NCI-H460 (cell line): ENCODE data around the gene FPGS. TPM values are rescaled to one million over a fixed set of nuclear protein-coding genes. Genes with fewer than 3 reads are reported as not detected.

ENCODE experiments used
- DNase-seq: peaks from one replicate; pipeline ENCODE4 v3.0.0-alpha.2; 2016; ENCODE audit warnings: low read depth; ENCODE audit errors: extremely low read depth
- small RNA-seq, 2 experiments: library from RNA; depleted of rRNA; stranded (forward); fragments of <200 nt; gene quantifications; one replicate each; pipeline ENCODE3, GENCODE V24; 2014
- total RNA-seq: library from RNA; depleted of rRNA; stranded (reverse); fragments of >200 nt; shearing (Covaris generic); gene quantifications from 2 replicates; pipeline ENCODE4 v1.2.3, GENCODE V29; 2014; rRNA removed

Gene FPGS
- total RNA-seq, 1 experiment from 2014 or later, result 23.9 TPM

- no peak for DNase-seq
Observed at GRCh38 chr9:127855522-127855921, 52.8 kb downstream of the FPGS start.

GRCh38 chr9:127856094-127856728, 53.5 kb downstream of the FPGS start:
- DNase-seq, result no peak

- no peak for DNase-seq
Observed at GRCh38 chr9:127856729-127857116, 54.0 kb downstream of the FPGS start.

- DNase-seq, result no peak
Observed at GRCh38 chr9:127857278-127857677, 54.6 kb downstream of the FPGS start.

- DNase-seq, result no peak
Observed at GRCh38 chr9:127858041-127858512, 55.4 kb downstream of the FPGS start.

GRCh38 chr9:127860260-127860659, 57.6 kb downstream of the FPGS start:
- no peak for DNase-seq

- no peak for DNase-seq
Observed at GRCh38 chr9:127860779-127861178, 58.1 kb downstream of the FPGS start.

- DNase-seq, result no peak
Observed at GRCh38 chr9:127862075-127863011, 59.7 kb downstream of the FPGS start.

GRCh38 chr9:127863191-127863621, 60.5 kb downstream of the FPGS start:
- DNase-seq, result no peak

Small RNA genes lying within 50 kb of the gene (small RNA-seq; reads per million reads assigned to genes)
- gene RF00019 (0 reads per million in 2 experiments), gene RNA5SP296 (0 reads per million in 2 experiments)

Other genes starting within 250 kb of the FPGS start
- 8.4 and 10.2 TPM in 2 replicates for gene STXBP1, start 190.6 kb upstream of the FPGS start, total RNA-seq
- gene CFAP157, start 95.9 kb upstream of the FPGS start, total RNA-seq, result not detected in 2 replicates
- 12.1 and 13.8 TPM in 2 replicates for gene PTRH1, start 87.2 kb upstream of the FPGS start, total RNA-seq
- 0.20 TPM in 1 of 2 replicates, not detected in the other for gene TTC16, start 86.8 kb upstream of the FPGS start, total RNA-seq
- gene TOR2A, start 67.6 kb upstream of the FPGS start, total RNA-seq, result 8.9 and 10.5 TPM in 2 replicates
- 0.12 and 0.57 TPM in 2 replicates for gene SH2D3C, start 24.2 kb upstream of the FPGS start, total RNA-seq
- 16.7 and 23.1 TPM in 2 replicates for gene CDK9, start 16.8 kb upstream of the FPGS start, total RNA-seq
- gene ENG, start 51.8 kb downstream of the FPGS start, total RNA-seq, result 11.5 and 12.9 TPM in 2 replicates
- 36.9 and 41.9 TPM in 2 replicates for gene AK1, start 74.8 kb downstream of the FPGS start, total RNA-seq
- gene ST6GALNAC6, start 96.7 kb downstream of the FPGS start, total RNA-seq, result 6.5 and 12.8 TPM in 2 replicates
- gene ST6GALNAC4, start 114.2 kb downstream of the FPGS start, total RNA-seq, result 33.3 and 36.2 TPM in 2 replicates
- gene PIP5KL1, start 127.9 kb downstream of the FPGS start, total RNA-seq, result 2.8 and 4.5 TPM in 2 replicates
- gene DPM2, start 135.0 kb downstream of the FPGS start, total RNA-seq, result 31.1 and 39.5 TPM in 2 replicates
- gene EEIG1, start 178.1 kb downstream of the FPGS start, total RNA-seq, result 9.2 and 12.2 TPM in 2 replicates